ENCODE data around the gene TERF2IP.

- TF ChIP-seq CTCF (IDR thresholded peaks at IDR 0.05; ENCODE audit: low read depth, low read length, poor library complexity, severe bottlenecking) (no peak), EZH2phosphoT487 (IDR thresholded peaks at IDR 0.05; ENCODE audit: borderline replicate concordance, low read length) (no peak)
These were observed 898 bp downstream of the TERF2IP start for GRCh38 chr16:75648265-75649076.

Data from DOHH2 (cell line).